HG03095 (cell line): ENCODE results near the gene PAMR1.

Source experiments
- ATAC-seq: cut with Tn5 transposase; IDR thresholded peaks from one replicate; pipeline ENCODE4 v1.9.1; 2021; ENCODE audit warnings: moderate library complexity; ENCODE audit not compliant: unreplicated experiment

Gene PAMR1

DNA sequence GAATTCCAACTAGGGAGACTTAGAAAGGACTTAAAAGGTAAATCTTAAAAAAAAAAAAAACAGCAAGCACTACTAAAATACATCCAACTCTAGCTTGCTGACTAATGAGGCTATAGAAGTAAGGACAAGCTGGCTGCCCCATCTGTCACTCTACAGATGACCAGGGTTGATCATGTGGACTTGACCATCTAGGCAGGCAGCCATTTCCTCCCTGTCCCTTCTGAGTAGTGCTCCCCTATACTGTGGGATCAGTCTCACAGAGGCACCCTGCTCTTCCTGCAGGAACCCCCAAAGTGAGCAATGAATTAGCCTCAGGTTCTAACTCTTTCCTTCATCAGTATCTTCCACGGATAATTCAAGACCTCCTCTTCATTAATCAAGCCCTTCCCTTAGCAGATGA, 118.4 kb downstream of the PAMR1 start:
- no peak for ATAC-seq

GRCh38 chr11:35404388-35404775, 121.0 kb downstream of the PAMR1 start:
- ATAC-seq: no peak

- no peak for ATAC-seq
Observed at GRCh38 chr11:35403765-35404387, 121.5 kb downstream of the PAMR1 start.

- ATAC-seq: no peak
Observed at GRCh38 chr11:35402751-35403660, 122.4 kb downstream of the PAMR1 start.

DNA sequence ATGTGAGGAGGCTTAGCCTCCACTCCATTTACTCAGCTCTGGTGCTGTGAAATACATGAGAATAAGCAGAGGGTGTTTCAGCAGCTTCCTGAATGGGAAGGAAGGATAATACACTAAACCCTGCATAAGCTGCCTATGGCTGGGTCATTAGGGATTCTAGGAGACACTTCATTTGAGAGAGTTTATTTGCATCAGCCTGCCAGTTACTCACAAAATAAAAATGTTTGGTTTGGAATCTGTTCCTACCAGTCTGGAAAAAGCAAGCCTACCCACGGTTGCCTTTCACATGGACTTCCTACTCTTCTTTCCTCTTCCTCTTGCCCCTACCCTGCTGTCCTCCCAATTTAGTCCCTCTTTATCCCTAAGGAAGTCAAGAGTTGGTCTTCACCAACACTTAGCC, 126.5 kb downstream of the PAMR1 start:
- no peak for ATAC-seq

DNA sequence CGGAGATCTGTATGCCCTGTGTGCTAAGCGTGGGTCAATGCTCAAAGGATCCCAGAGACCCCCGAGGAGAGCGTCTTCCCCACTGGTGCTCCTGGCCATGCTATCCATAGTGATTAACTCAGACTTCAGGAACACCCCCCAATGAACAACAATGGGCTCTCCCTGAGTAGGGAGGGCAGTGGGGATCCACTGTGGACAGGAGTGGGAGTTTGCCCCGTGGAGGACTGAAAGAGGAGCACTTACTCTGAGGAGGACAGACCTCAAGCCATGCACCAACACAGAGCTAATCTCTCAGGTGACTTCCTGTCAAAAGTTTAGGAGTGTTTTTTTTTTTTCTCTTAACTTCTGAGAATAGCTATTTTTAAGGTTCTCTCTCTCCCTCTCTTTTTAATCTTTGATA, 130.5 kb downstream of the PAMR1 start:
- ATAC-seq: no peak

DNA sequence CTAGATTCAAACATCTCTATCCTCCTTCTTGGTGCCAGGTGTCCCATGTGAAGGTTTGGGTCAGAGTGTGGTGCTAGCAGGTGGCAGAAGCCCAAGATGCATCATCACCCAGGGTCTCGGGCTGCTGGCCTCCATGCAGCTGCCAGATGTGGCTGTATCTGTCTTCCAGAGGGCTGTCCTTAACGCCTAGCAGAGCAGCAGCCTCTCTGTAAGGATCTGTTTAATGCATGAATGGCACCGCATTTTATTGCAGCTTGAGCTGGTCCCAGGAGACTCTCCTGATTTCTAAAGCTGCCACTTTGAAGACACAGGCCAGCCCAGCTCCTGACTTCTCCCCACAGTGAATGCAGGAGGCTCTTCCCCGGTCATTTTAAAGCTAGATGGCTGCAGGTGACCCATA, 132.3 kb downstream of the PAMR1 start:
- ATAC-seq: no peak

GRCh38 chr11:35391922-35392688, 133.3 kb downstream of the PAMR1 start:
- no peak for ATAC-seq

DNA sequence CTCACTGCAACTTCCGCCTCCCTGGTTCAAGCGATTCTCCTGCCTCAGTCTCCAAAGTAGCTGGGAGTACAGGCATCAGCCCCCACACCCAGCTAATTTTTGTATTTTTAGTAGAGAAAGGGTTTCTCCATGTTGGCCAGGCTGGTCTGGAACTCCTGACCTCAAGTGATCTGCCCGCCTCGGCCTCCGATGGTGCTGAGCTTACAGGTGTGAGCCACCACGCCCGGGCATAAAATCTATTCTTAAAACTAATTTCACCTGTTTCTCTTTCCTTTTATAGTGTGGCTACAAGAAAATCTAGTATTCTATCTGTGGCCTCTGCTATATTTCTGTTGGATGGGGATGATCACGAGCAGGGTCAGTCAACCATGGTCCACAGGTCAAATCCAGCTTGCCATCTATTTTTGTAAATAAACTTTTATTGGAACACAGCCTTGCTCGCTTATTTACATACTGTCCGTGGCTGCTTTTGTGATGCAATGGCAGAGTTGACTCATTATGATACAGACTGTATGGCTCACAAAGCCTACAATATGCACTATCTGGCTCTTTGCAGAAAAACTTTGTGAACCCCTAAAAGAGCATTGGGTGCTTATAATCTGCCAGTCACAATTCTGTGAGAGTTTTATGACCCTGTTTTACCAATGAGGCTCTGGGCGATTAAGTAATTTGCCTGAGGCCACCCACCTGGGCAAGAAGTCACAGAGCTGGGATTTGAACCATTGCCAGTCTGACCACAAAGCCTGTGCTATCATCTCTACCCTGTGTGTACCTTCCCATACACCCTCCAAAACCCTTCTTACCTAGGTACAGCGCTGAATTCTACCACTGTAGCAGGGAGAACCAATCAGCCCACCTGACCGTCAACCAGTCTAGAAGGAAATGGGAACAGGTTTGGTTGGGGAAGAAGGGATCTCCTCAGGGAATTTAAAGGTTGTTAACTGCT, 134.4 kb downstream of the PAMR1 start:
- ATAC-seq: peak; percentile 90

GRCh38 chr11:35389897-35390465, 135.4 kb downstream of the PAMR1 start:
- ATAC-seq: no peak

- ATAC-seq: no peak
Observed at GRCh38 chr11:35389112-35389511, 136.3 kb downstream of the PAMR1 start.

DNA sequence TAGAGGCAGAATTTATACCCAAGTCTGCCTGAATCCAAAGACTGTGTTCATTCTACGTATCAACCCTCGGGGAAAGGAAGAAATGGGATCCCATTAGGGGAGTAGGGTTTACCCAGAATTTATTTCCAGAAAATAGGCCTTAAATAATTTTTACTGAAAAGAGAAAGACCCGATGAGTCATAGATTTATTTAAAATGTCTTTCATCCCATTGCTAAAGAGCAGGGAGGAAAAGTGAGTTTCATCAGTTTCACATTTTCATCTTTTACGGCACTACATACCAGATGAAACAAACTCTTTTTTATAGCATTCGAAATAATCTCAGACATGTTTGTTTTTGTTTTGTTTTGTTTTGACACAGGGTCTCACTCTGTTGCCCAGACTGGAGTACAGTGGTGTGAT, 137.4 kb downstream of the PAMR1 start:
- ATAC-seq: no peak

DNA sequence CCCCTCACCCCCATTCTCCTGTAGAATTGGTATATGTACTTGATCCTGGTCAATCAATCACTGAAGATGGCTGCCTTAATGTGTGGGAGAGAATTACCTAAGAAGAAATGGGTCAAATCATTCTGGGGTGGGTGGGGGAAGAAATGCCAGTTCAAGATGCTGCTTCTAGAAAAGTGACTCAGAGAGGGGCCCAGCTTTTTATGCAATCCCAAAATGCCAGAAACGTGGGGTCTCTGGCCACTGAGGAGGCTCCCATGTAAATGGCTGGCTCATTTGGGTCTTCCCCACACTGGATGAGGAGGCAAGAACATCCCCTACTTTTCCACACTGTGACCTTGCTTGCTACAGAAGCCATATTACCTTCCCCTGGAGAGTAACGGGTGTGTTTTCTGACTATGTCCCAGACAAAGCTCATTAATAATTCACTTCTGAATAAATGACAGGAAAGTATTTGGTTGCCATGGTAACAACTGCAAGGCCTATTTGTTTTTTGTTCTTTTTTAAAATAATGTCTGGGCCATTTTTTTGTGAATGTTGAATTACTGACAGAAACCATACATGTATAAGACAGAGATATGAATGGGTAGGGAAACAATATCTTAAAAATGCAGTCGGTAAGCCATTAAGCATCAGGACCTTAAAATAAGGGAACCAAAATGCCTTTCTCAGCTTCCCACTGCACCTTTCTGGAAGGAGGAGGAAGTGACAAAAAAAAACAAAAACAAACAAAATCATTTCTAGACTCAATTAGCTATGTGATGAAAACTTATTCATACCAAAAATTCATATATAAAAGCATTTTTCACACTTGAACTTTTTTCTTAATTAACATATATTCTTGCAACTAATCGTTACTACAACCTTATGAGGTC, 138.1 kb downstream of the PAMR1 start:
- ATAC-seq: no peak

- ATAC-seq: no peak
Observed at GRCh38 chr11:35383953-35384352, 141.5 kb downstream of the PAMR1 start.
